ENCODE data around the gene YIF1B. TPM values are rescaled to one million over a fixed set of nuclear protein-coding genes. Genes with fewer than 3 reads are reported as not detected.

YIF1B gene
- total and polyA plus RNA-seq, 9 of the 15 experiments (the other 6 are each of a cell fraction or from before 2014, with no cell fraction given), result 8.5 to 586 (median 323) TPM

GRCh38 chr19:38308006-38308766 is 7.6 kb downstream of the YIF1B start (continued):
- TF ChIP-seq FOXO4 (CRISPR knock-in tag; IDR thresholded peaks at IDR 0.05), result no peak
- no peak for TF ChIP-seq ZNF609 (CRISPR knock-in tag; IDR thresholded peaks at IDR 0.05; ENCODE audit: borderline replicate concordance)
- TF ChIP-seq RAD21 (CRISPR knock-in tag; conservative IDR thresholded peaks at IDR 0.05 in 1 of 2, IDR thresholded peaks at IDR 0.05 in 1 of 2), result no peak
- no peak for TF ChIP-seq NKRF (IDR thresholded peaks at IDR 0.05; ENCODE audit: borderline replicate concordance)
- TF ChIP-seq NFIC (IDR thresholded peaks at IDR 0.05), result peak; percentile 39
- no peak for TF ChIP-seq ZNF780A (CRISPR knock-in tag; IDR thresholded peaks at IDR 0.05)
- TF ChIP-seq CBX1 (IDR thresholded peaks at IDR 0.05; ENCODE audit: low read depth), result no peak
- peak; percentile 71 for TF ChIP-seq ZFP36 (IDR thresholded peaks at IDR 0.05; ENCODE audit: low read depth, low read length, partially characterized antibody)
- no peak for TF ChIP-seq PRPF4 (IDR thresholded peaks at IDR 0.05; ENCODE audit: insufficient read depth, low read depth, low read length, poor library complexity, severe bottlenecking)
- no peak for TF ChIP-seq ARID3A (IDR thresholded peaks at IDR 0.05; ENCODE audit: borderline replicate concordance, low read depth, low read length)
- TF ChIP-seq BACH1 (tag; IDR thresholded peaks at IDR 0.05), result no peak
- TF ChIP-seq ZNF584 (CRISPR knock-in tag; IDR thresholded peaks at IDR 0.05; ENCODE audit: low read depth), result no peak

Measured in K562 (cell line).